SK-N-SH (cell line): ENCODE data around the gene SLC47A1.
"Not testable (repeated sequence)": the region's sequence is repeated elsewhere in the genome, so short reads cannot be mapped to it uniquely, and the experiment has no call there.

Experiments
- EP300 ChIP-seq, 2 experiments: IDR thresholded peaks; 2 replicates each; pipeline versions ENCODE4 v1.4.0 to v1.6.1; 2012; ENCODE audit warnings: borderline replicate concordance in 1 of 2, low read depth in 1 of 2, low read length in 1 of 2
- EZH2phosphoT487 ChIP-seq: fragments of 200-600 bp; sonication (generic); IDR thresholded peaks from 2 replicates; pipeline ENCODE4 v1.6.1; 2017; ENCODE audit warnings: low read depth, mixed run types, mild to moderate bottlenecking, antibody characterized with exemption, moderate library complexity, borderline replicate concordance
- USF2 ChIP-seq: fragments of 150-350 bp; IDR thresholded peaks from 2 replicates; pipeline ENCODE4 v1.6.1; 2017; ENCODE audit warnings: antibody characterized with exemption, low read length, low read depth, borderline replicate concordance
- YY1 ChIP-seq: IDR thresholded peaks from 2 replicates; pipeline ENCODE4 v1.4.0; 2012; ENCODE audit warnings: low read depth, mild to moderate bottlenecking
- TF ChIP-seq, protein P1 (sequence below): fragments of 200-600 bp; sonication (generic); IDR thresholded peaks from 2 replicates; pipeline ENCODE4 v1.6.1; 2017; ENCODE audit warnings: antibody characterized with exemption, mild to moderate bottlenecking, moderate library complexity

GRCh38 chr17:19526950-19527349 is 6.7 kb upstream of the SLC47A1 start:
- TF ChIP-seq, protein P1, sequence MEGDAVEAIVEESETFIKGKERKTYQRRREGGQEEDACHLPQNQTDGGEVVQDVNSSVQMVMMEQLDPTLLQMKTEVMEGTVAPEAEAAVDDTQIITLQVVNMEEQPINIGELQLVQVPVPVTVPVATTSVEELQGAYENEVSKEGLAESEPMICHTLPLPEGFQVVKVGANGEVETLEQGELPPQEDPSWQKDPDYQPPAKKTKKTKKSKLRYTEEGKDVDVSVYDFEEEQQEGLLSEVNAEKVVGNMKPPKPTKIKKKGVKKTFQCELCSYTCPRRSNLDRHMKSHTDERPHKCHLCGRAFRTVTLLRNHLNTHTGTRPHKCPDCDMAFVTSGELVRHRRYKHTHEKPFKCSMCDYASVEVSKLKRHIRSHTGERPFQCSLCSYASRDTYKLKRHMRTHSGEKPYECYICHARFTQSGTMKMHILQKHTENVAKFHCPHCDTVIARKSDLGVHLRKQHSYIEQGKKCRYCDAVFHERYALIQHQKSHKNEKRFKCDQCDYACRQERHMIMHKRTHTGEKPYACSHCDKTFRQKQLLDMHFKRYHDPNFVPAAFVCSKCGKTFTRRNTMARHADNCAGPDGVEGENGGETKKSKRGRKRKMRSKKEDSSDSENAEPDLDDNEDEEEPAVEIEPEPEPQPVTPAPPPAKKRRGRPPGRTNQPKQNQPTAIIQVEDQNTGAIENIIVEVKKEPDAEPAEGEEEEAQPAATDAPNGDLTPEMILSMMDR = not testable (repeated sequence)
- TF ChIP-seq YY1; EP300 (IDR thresholded peaks at IDR 0.05; ENCODE audit: borderline replicate concordance in 1 of 2, low read depth in 1 of 2, low read length in 1 of 2); EZH2phosphoT487; USF2: not testable (repeated sequence)
